GM21360 (cell line): ENCODE measurements around the gene OR5AP2.
"Not testable (repeated sequence)": the region's sequence is repeated elsewhere in the genome, so short reads cannot be mapped to it uniquely, and the experiment has no call there.

Experiments used
- ATAC-seq: cut with Tn5 transposase; IDR thresholded peaks from one replicate; pipeline ENCODE4 v1.9.1; 2021; ENCODE audit warnings: mild to moderate bottlenecking, moderate library complexity; ENCODE audit not compliant: unreplicated experiment

Gene OR5AP2

DNA sequence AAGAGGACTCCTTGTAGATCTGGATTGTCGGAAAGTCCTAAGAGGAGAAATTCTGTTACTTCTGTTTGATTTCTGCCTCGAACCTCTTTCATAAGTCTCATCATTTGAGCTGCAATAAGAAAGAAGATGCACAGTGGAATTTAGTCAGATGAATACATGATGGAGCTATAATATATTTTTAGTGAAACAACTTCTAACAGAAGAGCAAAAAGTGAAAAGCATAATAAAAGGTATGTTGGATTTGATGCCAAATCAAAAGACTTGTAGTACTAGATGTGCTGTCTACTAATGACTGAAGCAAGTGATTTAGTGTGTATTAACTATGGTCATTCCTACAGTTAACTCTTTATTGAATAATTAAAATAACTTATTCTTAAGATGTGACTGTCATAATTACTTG is at the start of gene OR5AP2:
TSS of gene OR5AP2 (minus strand) at position 101 of the 400 bp plus-strand sequence. CDS start at position 101, 0 bp downstream.
- no peak for ATAC-seq

DNA sequence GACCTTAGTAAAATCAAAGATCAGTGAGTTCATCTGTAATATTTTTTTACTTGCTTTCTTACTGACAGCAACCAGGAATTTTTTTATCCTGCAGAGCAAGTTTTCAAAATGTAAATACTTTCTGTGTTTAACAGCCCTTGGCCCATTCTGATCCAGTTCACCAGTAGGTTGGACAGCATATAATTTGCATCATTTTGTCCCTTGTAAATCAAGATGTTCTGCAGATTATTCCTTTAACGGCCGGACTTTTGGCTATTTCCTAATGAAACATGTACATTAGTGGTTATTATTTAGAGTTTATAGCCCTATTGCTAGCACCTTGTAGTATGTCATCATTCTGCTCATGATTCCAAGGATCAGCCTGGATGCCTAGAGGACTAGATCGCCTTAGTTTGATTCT is 48.9 kb upstream of the OR5AP2 start:
- not testable (repeated sequence) for ATAC-seq

GRCh38 chr11:56688554-56689100 is 46.4 kb upstream of the OR5AP2 start:
- ATAC-seq: no peak

DNA sequence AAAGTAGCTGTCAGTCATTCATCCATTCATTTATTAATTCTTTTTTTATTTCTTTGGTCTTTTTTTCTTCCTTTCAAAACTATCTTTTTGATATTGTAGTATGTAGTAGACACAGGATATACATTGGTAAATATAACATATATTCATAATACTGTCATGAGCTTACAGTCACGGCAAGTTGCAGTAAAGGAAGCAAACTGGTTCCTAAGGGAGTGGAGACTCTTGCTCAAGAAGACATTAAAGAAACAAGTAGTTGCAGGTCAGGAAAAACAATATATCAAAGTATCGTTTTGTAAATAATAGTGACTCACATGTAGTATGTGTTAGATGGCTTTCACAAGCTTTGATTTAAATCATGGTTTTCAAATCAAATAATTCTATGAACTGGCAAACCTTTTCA is 28.7 kb upstream of the OR5AP2 start:
- ATAC-seq: no peak

- ATAC-seq: no peak
Measured at GRCh38 chr11:56663386-56663785, 21.1 kb upstream of the OR5AP2 start, which contains the start of gene OR5AR1. OR5AR1 (plus strand) TSS chr11:56663686; CDS start chr11:56663686, 0 bp downstream.

- ATAC-seq: no peak
Measured at GRCh38 chr11:56659755-56660154, 17.5 kb upstream of the OR5AP2 start.

DNA sequence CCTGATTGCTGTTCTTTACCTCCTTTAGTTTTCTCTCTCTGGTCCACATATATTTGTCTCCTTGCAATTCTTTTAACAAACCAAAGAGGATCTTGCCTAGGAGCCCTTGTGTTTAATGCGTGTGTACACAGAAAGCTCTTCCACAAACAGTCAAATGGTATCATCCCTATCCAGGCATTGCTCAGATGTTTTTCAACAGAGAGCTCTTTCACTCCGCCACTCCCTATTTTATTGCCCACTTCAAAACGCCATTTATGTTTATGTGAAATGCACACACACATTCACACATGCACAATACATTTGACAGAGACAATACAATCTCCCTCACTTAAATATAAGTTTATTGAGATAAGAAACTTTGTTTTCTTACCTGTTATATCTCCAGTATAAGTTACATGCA is 4.7 kb downstream of the OR5AP2 start:
- no peak for ATAC-seq

- no peak for ATAC-seq
Measured at GRCh38 chr11:56636861-56637260, 5.4 kb downstream of the OR5AP2 start.

- ATAC-seq: no peak
Measured at GRCh38 chr11:56632329-56632728, 9.9 kb downstream of the OR5AP2 start.

GRCh38 chr11:56625946-56626345 is 16.3 kb downstream of the OR5AP2 start:
- ATAC-seq: no peak

- ATAC-seq: peak; percentile 86
Measured at GRCh38 chr11:56624661-56625110, 17.6 kb downstream of the OR5AP2 start.

DNA sequence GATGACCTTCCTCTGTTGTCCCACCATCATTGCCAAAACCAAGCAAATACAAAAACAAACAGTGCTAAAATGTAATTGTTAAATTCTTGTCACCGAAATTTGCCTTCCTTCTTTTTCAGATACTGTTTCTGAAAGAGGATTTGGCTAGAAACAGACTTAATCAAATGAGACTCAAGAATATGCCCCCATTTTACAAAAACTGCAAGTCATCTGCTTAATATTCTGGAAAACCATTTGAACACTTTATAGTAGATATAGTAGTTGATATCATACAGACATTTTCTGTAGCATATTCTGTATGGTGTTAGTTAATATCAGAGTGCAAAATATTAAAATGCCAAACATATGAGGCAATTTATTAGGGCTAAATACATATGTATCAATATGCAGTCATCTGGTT is 31.1 kb downstream of the OR5AP2 start:
- ATAC-seq: no peak

GRCh38 chr11:56592088-56592717 is 50.0 kb downstream of the OR5AP2 start:
- ATAC-seq: not testable (repeated sequence)
